PC-3 (cell line): ENCODE measurements around the gene GABBR2. TPM values are rescaled to one million over a fixed set of nuclear protein-coding genes. Genes with fewer than 3 reads are reported as not detected.

Experiments used
- ATAC-seq: fragments of 200-7000 bp; cut with Tn5 transposase; 2 replicates; pipeline ENCODE4 v1.9.1; 2020; ENCODE audit warnings: mild to moderate bottlenecking, moderate library complexity
- BruUV-seq: library from RNA; stranded (reverse); fragments of 400-500 nt; replicated peaks from 2 replicates; lab custom pipeline; 2021; lab: Mats Ljungman, UMichigan
- CTCF ChIA-PET: fragments of 300-600 bp; sonication (Branson Sonifier 250); formaldehyde crosslinking; loops from one replicate; lab custom pipeline; 2022; ENCODE audit warnings: antibody characterized with exemption; lab: Charles Lee
- POLR2A ChIA-PET: fragments of 300-600 bp; sonication (Branson Sonifier 250); formaldehyde crosslinking; loops from one replicate; lab custom pipeline; 2022; ENCODE audit warnings: antibody characterized with exemption; ENCODE audit not compliant: unreplicated experiment; lab: Charles Lee
- DNase-seq: peaks from one replicate; pipeline ENCODE4 v3.0.0-alpha.2; 2015
- H2AFZ ChIP-seq: fragments of 300-600 bp; sonication (generic); 2 replicates; pipeline ENCODE4 v1.6.0; 2016; ENCODE audit warnings: antibody characterized with exemption, low read length
- H3F3A ChIP-seq: fragments of 300-600 bp; sonication (generic); one replicate; pipeline ENCODE4 v1.6.0; 2017; ENCODE audit warnings: antibody characterized with exemption, low read length, control low read depth, mild to moderate bottlenecking; ENCODE audit not compliant: unreplicated experiment
- H3K27ac ChIP-seq: fragments of 300-600 bp; sonication (generic); 2 replicates; pipeline ENCODE4 v1.5.1; 2016; ENCODE audit warnings: mild to moderate bottlenecking, low read length
- H3K27me3 ChIP-seq: fragments of 300-600 bp; sonication (generic); 2 replicates; pipeline ENCODE4 v1.6.1; 2016; ENCODE audit warnings: low read length, mixed read lengths
- H3K36me3 ChIP-seq: fragments of 300-600 bp; sonication (generic); 2 replicates; pipeline ENCODE4 v1.6.1; 2016; ENCODE audit warnings: low read depth, mixed run types, low read length, mixed read lengths
- H3K4me1 ChIP-seq: fragments of 300-600 bp; sonication (generic); 2 replicates; pipeline ENCODE4 v1.5.1; 2016; ENCODE audit warnings: low read length; ENCODE audit not compliant: insufficient read depth
- H3K4me2 ChIP-seq: fragments of 300-600 bp; sonication (generic); 2 replicates; pipeline ENCODE4 v1.6.0; 2016; ENCODE audit warnings: low read length
- H3K4me3 ChIP-seq: fragments of 300-600 bp; sonication (generic); 2 replicates; pipeline ENCODE4 v1.5.1; 2016; ENCODE audit warnings: mild to moderate bottlenecking, low read length, mixed read lengths
- H3K79me2 ChIP-seq: fragments of 300-600 bp; sonication (generic); 2 replicates; pipeline ENCODE4 v1.6.1; 2017; ENCODE audit warnings: low read length, mixed read lengths
- H3K9ac ChIP-seq: fragments of 300-600 bp; sonication (generic); 2 replicates; pipeline ENCODE4 v1.6.0; 2016; ENCODE audit warnings: mild to moderate bottlenecking, low read length
- H3K9me2 ChIP-seq: fragments of 300-600 bp; sonication (generic); replicated peaks from 2 replicates; pipeline ENCODE4 v1.6.1; 2016; ENCODE audit warnings: mixed run types, low read length, mixed read lengths
- H3K9me3 ChIP-seq: fragments of 300-600 bp; sonication (generic); 2 replicates; pipeline ENCODE4 v1.6.1; 2016; ENCODE audit warnings: low read length, mixed read lengths
- H4K20me1 ChIP-seq: fragments of 300-600 bp; sonication (generic); 2 replicates; pipeline ENCODE4 v1.6.1; 2016; ENCODE audit warnings: low read length, mixed read lengths
- CTCF ChIP-seq: fragments of 300-600 bp; sonication (generic); conservative IDR thresholded peaks from 2 replicates; pipeline ENCODE4 v1.5.1; 2017; ENCODE audit warnings: antibody characterized with exemption, low read depth, mild to moderate bottlenecking, low read length
- EZH2 ChIP-seq: fragments of 300-600 bp; sonication (generic); IDR thresholded peaks from one replicate; pipeline ENCODE4 v1.6.1; 2017; ENCODE audit warnings: antibody characterized with exemption, mild to moderate bottlenecking, low read length; ENCODE audit not compliant: unreplicated experiment
- EZH2phosphoT487 ChIP-seq: fragments of 300-600 bp; sonication (generic); IDR thresholded peaks from 2 replicates; pipeline ENCODE4 v1.6.1; 2018; ENCODE audit warnings: mild to moderate bottlenecking, antibody characterized with exemption, low read length, borderline replicate concordance
- intact Hi-C: fragments of 100-400 bp; cut with micrococcal nuclease; formaldehyde crosslinking; loops from 2 replicates; pipeline ENCODE4 v1.9.0; 2023
- total RNA-seq: library from RNA; depleted of rRNA; stranded (reverse); fragments of >200 nt; gene quantifications from 2 replicates; pipeline ENCODE4 v1.2.3, GENCODE V29; 2014

The GABBR2 gene
- total RNA-seq, 1 experiment from 2014 or later = 0.44 TPM

DNA sequence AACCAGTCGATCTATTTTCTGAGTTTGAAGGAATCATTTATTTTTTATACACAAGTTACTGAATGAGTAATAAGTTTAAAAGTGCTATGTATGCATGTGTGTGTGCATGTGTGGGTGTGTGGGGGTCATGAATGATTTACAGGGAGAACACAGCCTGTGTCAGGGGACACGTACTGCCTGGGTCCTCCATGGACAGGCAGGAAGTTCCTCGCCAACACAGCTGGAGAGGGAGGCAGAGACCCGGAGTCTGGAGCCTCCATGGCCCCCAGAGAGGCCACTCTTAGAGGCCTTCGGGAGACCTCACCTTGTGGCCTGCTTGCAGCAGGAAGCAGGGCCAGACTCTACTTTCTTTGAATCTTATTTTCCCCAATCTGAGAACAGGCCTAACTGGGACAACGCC is 144.7 kb downstream of the GABBR2 start:
- TF ChIP-seq CTCF = no peak
- no peak for TF ChIP-seq EZH2
- TF ChIP-seq EZH2phosphoT487 = no peak
- intact Hi-C loops = no loop called here

DNA sequence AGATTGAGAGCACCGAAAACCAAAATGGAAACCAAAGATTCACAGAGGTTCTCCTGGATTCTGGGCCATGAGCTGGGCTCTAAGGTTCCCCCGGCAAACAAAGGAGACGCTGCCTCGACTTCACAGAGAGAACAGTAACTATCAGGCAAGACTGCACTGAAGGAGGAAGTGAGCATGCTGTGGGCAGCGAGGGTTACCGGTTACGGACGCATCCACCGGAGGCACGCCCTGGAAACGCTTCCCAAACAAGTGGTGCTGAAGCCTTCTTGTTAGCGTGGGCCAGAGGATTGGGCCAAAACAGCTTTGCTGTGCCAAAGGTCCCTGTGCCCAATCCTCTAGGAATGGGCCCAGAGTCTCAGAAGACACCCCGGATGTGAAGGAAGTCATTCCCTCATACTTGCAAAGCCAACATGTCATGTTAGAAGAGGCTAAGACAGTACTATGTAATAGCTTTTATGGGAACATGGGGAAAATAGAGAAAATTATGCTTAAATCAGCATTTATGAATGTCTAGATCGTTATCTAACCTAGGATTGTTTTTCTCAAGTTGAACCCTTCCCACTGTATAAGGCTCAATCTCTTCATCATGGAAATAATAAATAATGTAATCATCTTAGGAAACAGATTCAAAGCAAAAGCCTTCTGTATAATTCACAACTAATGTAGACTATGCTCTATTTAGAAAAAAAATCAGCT is 145.4 kb downstream of the GABBR2 start:
- Histone ChIP-seq H3K4me3 (no peak overlapping the region), H3K4me1 (no peaks in the 10 kb centered on the region), H3K79me2 (no peaks in the 10 kb centered on the region), H3K36me3 (no peaks in the 10 kb centered on the region), H3K9ac (no peak overlapping the region), H2AFZ (no peak overlapping the region), H3K9me3 (no peaks in the 10 kb centered on the region), H4K20me1 (no peaks in the 10 kb centered on the region), H3K27ac (no peak overlapping the region), H3K27me3 (no peaks in the 10 kb centered on the region), H3K9me2 (no peaks in the 10 kb centered on the region), H3F3A (no peaks in the 10 kb centered on the region), H3K4me2 (no peak overlapping the region)
- CTCF ChIA-PET = interaction anchor here (0.7 kb wide), 1 partner anchor 151 kb away, joined by 6 read pairs; no protein-coding TSS in a partner anchor
- DNase-seq (no peak), ATAC-seq (no peak)
- TF ChIP-seq EZH2 (no peak), EZH2phosphoT487 (no peak), CTCF (no peak)
- POLR2A ChIA-PET = no interaction called here
- BruUV-seq = no TSS peak
- intact Hi-C loops = no loop called here

More for the DNA sequence above, 144.7 kb downstream of the GABBR2 start:
- no peaks in the 10 kb centered on the region for H3K36me3 ChIP-seq
- H2AFZ ChIP-seq = no peak overlapping the region
- ChIA-PET CTCF (no interaction called here), POLR2A (no interaction called here)
- H3K4me2 ChIP-seq = no peak overlapping the region
- H3K9ac ChIP-seq = no peak overlapping the region
- no peak for ATAC-seq
- no peaks in the 10 kb centered on the region for H3K9me3 ChIP-seq
- DNase-seq = no peak
- no peaks in the 10 kb centered on the region for H3F3A ChIP-seq
- no peaks in the 10 kb centered on the region for H3K27me3 ChIP-seq
- H3K4me1 ChIP-seq = no peaks in the 10 kb centered on the region
- H3K9me2 ChIP-seq = no peaks in the 10 kb centered on the region
- no TSS peak for BruUV-seq
- H4K20me1 ChIP-seq = no peaks in the 10 kb centered on the region
- H3K4me3 ChIP-seq = no peak overlapping the region
- H3K27ac ChIP-seq = no peak overlapping the region
- no peaks in the 10 kb centered on the region for H3K79me2 ChIP-seq

GRCh38 chr9:98559561-98559960 is 149.2 kb downstream of the GABBR2 start:
- intact Hi-C loops = loop anchor here (10.0 kb wide), 2 partner anchors 145 to 215 kb away; partner anchors contain the start of gene GABBR2
- no peak for TF ChIP-seq EZH2phosphoT487
- no peak for TF ChIP-seq CTCF
- TF ChIP-seq EZH2 = no peak

More at GRCh38 chr9:98559561-98559960, 149.2 kb downstream of the GABBR2 start:
- no TSS peak for BruUV-seq
- ChIA-PET CTCF (interaction anchor here (0.6 kb wide), 1 partner anchor 95 kb away, joined by 3 read pairs; no protein-coding TSS in a partner anchor), POLR2A (no interaction called here)
- no peaks in the 10 kb centered on the region for H3K4me1 ChIP-seq
- H3K9ac ChIP-seq = no peak overlapping the region
- no peaks in the 10 kb centered on the region for H4K20me1 ChIP-seq
- H3K4me3 ChIP-seq = no peak overlapping the region
- no peaks in the 10 kb centered on the region for H3K27me3 ChIP-seq
- H2AFZ ChIP-seq = no peak overlapping the region
- no peak for ATAC-seq
- no peaks in the 10 kb centered on the region for H3K79me2 ChIP-seq
- no peaks in the 10 kb centered on the region for H3K36me3 ChIP-seq
- no peaks in the 10 kb centered on the region for H3F3A ChIP-seq
- no peak for DNase-seq
- no peaks in the 10 kb centered on the region for H3K9me2 ChIP-seq
- no peak overlapping the region for H3K4me2 ChIP-seq
- no peak overlapping the region for H3K27ac ChIP-seq
- H3K9me3 ChIP-seq = no peaks in the 10 kb centered on the region
